GM19395 (cell line): ENCODE results near the gene FANCG.

Experiments used
- ATAC-seq: cut with Tn5 transposase; IDR thresholded peaks from one replicate; pipeline ENCODE4 v1.9.1; 2021; ENCODE audit warnings: mild to moderate bottlenecking, moderate library complexity; ENCODE audit not compliant: unreplicated experiment

FANCG gene

DNA sequence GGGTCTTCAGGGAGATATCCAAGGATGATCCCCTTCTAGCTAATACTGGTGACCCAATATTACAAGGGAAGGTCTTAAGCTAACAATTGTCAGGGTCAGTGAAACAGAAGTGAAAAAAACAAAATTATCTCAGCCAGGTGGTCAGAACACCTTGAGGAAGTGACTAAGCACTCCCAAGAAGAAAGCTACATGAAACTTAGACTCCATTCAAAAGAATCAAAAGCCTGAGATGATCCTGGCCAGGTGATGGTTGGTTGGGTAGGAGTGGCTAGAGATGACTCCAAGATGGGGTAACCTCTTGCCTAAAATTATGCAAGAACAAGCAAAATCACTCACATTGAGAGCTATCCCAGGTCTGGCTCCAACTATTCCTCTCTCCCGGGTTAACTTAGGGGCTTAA lies 12.7 kb downstream of the FANCG start:
- no peak for ATAC-seq

DNA sequence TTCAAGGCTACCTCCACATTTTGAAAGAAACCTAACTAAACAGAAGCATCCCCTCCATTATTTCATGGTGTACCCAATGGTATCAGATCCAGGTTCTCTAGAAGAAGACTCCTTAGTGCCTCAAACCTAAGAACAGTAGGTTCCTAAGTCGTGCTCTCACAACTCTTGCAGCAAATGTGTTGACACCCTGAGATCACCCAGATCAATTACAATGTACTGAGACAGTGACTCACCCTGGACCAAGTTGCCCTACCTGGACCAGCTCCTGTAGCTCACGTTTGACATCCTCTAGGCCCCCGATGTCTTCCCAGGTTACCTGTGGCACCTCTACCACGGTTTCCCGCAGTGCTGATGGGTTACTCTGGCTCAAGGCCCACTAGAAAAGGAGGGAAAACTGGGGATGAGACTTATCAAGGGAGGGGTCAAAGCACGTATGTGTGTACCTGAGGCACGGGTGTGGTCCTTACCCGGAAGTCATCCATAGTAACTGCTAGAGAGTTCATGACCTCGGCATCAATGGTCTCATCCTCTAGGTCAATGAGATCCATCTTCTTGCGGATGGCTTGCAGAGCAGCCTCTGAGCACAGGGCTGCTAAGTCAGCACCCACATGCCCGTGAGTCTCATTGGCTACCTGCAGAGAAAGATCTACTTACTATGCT lies 19.1 kb downstream of the FANCG start:
- no peak for ATAC-seq

DNA sequence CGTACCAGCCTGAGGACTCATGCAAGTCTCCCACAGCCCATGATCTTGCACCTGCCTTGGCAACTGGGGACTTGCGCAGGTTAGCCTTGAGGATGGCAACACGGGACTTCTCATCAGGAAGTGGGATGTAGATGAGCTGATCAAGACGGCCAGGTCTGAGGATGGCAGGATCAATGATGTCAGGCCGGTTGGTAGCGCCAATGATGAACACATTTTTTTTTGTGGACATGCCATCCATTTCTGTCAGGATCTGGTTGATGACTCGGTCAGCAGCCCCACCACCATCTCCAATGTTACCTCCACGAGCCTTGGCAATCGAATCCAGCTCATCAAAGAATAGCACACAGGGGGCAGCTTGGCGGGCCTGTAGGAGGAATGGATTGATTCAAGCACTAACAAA lies 20.3 kb downstream of the FANCG start:
- no peak for ATAC-seq

DNA sequence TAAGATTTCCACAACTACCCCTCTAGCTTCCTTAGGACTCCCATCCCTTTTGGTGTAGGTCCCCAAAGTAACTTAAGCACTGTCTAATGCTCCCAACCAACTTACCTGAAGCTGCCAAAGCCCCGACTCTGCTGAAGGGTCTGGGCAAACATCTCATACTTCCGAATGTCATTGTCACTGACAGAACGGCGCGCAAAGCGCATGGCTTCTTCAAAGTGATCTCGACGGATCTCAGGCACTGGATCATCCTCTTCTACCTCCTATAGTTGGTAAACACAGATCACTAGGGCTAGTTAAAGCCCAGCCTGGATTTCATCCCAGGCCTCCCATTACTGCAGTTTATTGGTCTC lies 22.5 kb downstream of the FANCG start:
- ATAC-seq = no peak

DNA sequence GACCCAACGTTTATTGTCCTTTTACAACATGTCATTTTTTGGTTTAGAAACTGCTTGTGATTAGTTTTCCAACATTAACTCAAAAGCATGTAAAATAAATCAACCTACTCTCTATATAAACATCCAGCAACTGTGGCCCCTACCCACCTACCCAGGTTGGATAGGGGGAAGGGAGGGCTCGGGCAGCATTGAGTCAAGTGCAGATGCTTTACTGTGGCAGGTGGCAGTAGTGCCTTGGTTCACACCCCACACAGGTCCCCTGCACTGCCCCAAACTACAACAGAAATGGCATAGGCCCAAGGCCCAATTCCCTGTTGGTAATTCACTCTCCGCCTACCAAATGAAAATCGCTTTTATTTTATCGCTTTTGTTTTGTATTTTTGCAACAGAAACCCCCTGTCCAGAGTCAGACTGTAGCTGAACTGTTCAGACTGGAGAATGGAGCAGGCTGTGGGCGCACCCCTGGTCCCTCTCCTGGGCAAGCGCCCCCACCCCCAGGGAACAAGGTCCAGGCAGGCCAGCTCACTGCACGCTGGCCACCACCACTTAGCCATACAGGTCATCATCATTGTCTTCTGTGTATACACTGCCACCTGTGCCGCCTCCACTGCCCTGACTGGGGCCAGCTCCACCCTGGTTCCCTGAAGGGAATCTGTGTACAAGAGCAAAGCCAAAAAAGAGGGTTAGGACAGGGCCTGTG lies 23.0 kb downstream of the FANCG start:
- ATAC-seq = no peak

DNA sequence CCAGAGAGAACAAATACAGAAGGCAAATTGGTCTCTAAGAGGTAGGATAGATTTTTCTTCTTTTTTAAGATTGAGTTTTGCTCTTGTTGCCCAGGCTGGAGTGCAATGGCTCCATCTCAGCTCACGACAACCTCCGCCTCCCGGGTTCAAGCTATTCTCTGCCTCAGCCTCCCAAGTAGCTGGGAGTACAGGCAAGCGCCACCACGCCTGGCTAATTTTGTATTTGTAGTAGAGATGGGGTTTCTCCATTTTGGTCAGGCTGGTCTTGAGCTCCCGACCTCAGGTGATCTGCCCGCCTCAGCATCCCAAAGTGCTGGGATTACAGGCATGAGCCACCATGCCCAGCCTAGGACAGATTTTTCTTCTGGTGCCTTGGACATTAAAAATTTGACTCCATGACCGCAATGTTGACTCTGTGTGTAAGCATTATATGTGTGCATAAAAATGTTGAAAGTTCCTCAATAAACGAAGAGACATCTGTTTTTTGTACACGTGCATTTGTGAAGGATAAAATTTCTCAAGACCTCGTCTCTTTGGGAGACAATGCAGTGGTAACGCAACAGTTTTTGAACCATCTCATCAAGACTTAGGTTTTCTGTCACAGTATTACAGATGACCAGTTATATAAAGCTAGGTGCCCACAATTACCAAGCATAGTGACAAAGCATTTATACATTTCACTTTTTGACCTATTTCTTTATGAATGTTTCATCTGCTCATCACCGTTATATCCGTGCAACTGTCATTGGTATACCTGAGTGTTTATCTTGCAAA lies 24.7 kb downstream of the FANCG start:
- no peak for ATAC-seq

DNA sequence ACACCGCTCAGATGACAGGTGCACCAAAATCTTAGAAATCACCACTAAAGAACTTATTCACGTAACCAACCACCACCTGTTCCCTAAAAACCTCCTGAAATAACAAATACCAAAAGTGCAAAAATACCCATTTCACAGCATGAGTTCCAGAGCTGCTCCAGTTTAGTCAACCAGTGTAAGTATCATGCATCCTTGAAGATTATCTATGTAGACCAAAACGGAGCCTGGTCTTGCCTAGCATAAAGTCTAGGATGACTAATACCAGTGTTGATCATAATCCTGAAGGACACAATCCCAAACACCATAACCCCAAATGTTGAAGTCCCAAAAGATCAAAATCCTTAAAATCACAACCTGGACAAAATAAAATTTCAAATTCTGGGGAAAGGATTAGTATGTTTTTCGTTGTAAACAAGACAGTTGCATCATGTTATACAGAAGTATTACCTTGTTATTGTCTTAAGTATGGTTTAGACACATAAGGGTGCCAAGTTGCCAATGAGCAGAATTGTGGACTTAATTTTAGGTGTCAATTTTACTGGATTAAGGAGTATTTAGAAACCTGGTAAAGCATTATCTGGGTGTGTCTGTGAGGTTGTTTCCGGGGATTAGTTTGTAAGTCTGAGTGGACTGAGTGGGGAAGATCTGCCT lies 25.4 kb downstream of the FANCG start:
- no peak for ATAC-seq

DNA sequence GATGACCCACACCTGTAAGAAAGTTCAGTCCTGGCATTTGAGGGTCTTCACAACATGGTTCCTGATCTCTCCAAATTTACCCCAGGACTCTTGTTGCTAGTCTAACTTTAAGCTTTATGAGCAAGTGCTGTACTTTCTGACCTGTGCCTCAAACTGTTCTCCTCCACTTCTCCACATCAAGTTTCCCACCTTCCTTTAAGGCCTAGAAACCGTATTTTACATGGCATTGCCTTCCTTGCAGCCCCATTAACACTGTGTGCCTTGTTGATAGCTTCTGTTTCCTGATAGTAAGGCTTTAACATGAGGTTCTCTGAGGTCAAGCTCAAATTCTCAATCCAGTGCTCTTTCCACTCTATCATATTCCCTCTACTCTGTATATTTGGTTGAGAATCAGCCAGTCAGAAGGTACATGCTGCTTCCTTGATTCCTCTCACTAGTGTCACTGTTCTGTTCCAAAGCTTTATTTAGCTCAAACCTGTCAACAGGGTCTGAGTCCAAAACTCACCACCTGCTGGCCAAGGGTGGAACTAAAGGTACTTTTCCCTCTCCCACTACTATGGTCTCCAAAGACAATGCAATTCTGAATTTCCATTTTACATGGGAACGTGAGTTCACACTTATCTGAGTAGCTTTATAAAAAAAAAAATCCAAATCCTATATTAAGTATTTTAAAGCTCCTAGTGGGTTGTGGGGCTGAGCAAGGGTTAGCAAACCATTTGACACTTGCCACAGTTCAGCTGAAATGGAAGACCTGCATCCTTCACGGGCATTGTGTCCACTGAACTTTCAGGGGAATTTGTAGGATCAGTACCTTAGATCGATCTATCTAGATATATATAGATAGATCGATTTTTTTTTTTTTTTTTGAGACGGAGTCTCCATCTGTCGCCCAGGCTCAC lies 28.4 kb downstream of the FANCG start:
- no peak for ATAC-seq

DNA sequence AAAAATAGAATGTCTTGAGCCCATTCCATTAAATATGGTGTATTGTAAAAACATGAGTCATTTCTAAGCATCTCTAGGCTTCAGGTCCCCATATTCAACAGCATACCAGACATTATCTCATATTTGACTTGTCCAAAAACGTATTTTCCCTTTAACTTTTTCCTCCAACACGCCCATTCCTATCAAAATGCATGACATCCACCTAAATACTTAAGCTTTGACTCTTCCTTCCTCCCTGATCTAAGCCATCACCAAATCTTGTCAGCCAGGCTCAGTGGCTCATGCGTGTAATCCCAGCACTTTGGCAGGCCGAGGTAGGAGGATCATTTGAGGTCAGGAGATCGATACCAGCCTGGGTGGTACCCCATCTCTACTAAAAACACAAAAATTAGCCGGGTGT lies 31.2 kb downstream of the FANCG start:
- ATAC-seq = no peak

DNA sequence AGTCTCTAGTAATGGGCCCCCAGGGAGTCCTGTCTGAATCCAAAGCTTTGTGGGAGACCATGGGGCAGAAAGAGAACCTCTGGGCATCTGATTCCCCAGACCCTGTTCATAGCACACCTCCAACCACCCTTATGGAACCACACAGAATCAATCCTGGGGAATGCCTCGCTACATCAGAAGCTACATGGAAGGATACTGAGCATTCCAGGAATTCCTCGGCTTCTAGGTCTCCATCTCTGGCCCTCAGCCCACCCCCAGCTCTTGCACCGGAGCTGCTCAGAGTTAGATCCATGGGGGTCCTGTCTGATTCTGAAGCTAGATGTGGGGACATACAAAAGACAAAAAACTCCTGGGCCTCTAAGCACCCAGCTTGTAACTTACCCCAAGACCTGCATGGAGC lies 35.7 kb downstream of the FANCG start:
- ATAC-seq = no peak

DNA sequence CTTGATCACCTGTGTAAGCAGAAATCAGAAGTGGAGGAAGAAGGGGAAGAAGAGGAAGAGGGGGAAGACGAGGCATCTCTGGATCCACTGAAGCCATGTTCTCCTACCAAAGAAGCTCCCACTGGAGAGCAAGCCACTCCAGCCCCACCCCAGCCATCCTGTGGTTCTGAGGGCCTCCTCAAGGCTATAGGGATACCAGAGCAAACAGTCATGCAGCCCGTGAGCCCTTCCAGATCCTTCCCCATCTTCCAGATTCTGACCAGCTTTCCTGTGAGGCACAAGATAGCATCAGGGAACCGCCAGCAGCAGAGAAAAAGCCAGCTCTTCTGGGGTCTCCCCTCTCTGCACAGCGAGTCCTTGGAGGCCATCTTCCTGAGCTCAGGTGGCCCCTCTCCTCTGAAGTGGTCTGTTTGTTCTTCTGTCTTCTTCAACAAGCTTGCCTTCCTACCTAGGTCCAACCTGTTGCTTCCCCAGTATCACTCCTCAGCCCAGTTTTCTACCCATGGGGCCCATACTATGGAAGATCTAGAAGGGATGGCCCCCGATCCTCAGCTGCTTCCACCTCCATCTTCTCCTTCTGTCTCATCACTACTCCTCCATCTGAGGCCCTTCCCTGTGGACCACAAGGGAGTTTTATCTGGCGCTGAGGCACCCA lies 36.7 kb downstream of the FANCG start:
- ATAC-seq = no peak

DNA sequence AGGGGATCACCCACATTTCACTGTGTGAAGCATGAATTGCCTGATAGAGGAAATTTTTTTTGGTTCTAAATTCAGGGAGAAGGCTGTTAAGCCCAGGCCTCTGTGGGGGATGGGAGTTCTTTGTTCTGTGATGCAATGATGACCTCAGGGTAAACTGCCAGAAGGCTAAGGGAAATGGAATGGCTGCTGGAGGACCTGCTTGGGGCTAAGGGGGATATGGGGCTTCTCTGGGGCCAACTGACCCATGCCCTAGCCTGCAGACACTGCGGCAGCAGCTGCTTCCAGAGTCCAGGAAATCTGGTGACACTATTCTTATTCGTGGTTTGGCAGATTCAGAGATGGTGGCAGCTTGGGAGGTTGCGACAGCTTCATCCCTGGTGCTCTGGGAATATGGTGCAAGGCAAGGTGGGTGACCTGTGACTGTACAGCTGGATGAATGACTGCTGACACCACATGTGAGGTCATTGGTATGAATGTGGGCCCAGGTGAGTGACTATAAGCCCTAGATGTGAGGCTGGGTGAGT lies 37.6 kb downstream of the FANCG start:
- ATAC-seq = no peak

DNA sequence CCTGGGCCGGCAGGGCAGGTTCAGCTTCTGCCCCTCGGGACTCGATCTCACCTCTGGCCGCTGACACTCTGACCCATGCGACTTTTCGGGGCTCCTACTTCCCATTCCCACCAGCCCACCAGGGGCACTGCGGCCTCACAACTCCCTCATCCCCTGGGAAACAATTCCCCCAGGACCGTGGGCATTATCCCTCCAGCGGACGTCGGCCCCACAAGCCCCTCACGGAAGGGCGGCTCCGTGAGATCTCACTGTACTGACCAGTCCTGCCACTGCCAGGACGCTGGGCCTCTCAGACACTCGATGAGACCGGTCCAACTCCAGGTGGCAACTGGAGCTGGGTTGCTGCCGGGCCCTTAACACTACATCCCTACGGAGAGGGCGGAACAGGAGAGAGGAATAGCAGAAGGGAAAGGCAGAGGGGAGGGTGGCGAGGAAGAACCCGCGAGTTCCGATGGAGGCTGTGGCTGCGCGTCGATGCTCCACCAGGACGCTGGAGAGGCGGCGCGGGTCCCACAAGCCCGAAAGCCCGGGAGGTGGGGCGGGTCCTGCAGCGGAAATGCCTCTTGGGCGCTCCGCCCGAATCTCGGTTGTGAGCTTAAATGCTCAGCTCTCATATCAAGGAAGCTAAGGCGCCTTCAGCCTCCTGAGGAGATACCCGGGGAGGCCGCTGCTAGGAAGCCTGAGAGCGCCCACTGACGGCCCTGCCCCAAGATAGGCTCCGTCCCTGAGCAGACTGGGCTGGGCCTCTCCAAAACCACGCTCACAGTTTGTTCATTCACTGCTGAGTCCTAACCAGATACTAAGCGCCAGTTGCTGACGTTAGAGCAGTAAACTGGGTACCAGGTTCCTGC lies 43.7 kb downstream of the FANCG start:
- no peak for ATAC-seq

DNA sequence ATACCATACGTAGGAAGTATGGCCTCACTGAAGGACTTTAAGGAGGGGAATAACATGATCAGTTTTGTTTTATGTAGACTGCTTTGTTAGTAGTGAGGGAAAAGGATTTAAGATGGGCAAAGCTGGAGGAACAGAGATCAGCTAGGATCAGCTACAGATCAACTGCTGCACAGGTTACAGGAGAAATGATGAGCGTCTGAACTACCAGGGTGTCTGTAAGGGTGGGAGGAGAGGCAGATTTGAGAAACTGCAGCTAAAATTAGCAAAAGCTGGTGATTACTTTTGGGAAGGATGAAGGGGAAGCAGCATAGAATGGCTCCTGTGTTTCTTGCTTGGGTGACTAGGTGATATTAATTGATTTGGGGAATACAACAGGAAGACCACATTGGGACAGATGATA lies 46.6 kb downstream of the FANCG start:
- ATAC-seq = no peak

DNA sequence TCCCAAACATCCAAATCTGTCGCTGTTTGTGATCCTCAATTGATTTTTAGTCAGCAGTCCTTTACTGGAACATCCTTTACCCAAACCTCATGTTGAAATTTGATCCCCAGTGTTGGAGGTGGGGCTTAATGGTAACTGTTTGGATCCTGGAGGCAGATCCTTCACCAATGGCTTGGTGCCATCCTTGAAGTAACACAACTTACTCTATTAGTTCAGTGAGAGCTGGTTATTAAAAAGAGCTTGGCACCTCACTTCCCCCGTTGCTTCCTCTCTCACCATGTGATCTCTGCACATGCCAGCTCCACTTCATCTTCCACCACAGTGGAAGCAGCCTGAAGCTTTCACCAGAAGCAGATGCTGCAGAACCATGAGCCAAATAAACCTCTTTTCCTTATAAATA lies 49.9 kb downstream of the FANCG start:
- ATAC-seq = no peak

DNA sequence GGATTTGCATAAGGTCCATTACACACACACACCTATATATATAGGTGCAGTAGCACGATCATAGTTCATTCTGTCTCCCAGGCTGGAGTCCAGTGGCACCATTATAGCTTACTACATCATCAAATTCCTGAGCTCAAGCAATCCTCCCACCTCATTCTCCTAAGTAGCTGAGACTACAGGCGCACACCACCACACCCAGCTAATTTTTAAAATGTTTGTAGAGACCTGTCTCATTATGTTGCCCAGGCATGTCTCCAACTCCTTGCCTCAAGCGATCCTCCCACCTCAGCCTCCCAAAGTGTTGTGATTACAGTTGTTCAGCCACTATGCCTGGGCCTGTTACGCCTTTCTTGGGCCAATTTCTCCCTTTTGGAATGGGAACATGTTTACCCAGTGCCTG lies 50.5 kb downstream of the FANCG start:
- ATAC-seq = no peak

DNA sequence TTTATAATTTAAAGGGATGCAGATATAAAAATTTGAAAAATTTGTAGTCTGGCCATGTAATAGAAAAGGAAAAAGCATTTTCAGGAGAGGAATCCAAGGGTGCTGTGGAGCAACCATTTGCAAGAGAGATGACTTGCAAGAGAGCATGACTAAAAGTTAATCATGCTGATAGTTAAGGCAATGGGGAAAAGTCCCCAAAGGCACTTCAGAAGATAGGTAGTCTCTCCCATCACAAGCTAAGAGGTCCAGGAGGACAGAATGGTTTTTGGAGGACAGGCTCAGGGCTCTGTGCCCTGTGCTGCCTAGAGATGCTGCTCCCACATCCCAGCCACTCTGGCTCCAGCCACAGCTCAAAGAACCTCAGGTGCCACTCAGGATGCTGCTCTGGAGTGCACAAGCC lies 51.4 kb downstream of the FANCG start:
- no peak for ATAC-seq

DNA sequence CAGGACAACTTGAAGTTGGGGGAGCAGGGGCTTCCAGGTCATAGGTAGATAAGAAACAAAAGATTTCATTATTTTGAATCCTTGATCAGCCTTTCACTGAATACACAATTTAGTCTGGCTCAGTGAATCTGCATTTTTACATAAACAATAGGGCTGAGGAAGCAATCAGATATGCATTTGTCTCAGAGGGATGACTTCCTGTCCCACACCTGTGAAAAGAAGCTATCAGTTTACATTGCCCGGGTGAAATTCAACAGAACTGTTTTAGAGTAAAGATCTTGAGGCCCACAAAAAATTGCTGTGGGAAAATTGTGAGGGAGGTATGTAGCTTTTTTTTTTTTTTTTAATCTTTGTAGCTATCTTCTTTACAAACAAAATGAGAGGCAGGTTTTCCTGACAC lies 51.9 kb downstream of the FANCG start:
- no peak for ATAC-seq

DNA sequence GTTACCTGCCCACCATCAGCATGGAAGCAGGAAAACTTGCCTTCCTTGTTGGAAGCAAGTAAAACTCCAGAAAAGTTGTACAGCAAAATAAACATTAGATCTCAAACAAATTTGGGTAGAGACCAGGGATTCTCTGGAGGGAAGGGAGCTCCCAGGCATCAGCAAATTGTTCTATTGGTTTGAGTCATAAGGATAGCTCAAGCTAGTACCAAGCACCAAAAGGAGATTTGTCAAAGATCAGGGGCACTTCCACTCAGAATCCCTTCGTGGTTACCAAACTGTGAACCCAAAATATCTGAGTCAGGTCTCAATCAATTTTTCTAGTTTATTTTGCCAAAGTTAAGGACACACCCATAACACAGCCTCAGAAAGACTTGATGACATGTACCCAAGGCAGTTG lies 52.4 kb downstream of the FANCG start:
- no peak for ATAC-seq
